Uterus (tissue), 2 donors: Measurements from ENCODE around the gene DPP4.

ENCODE experiments used
- CTCF ChIP-seq, 4 experiments: fragments of 200-600 bp in 2 of 4; fragments of 450-650 bp in 2 of 4; sonication (generic) in 2 of 4; IDR thresholded peaks; one replicate each; pipeline ENCODE4 v1.5.1; 2016 to 2019; ENCODE audit warnings: antibody characterized with exemption in 4 of 4, mild to moderate bottlenecking in 2 of 4, moderate library complexity in 1 of 4
- POLR2A ChIP-seq, 2 donors: fragments of 450-650 bp; IDR thresholded peaks; one replicate each; pipeline ENCODE4 v1.6.1; 2016; ENCODE audit warnings: antibody characterized with exemption in 2 of 2, mild to moderate bottlenecking in 1 of 2, moderate library complexity in 1 of 2

- no peak for TF ChIP-seq CTCF (IDR thresholded peaks at IDR 0.05)
- TF ChIP-seq POLR2A (IDR thresholded peaks at IDR 0.05), result no peak
These were observed 92.2 kb downstream of the DPP4 start for GRCh38 chr2:161981679-161982250.
